Measurements from ENCODE around the gene PNRC1.

- no peak for TF ChIP-seq CTCF (IDR thresholded peaks at IDR 0.05)
- no peak for TF ChIP-seq EZH2phosphoT487 (IDR thresholded peaks at IDR 0.05)
Observed at GRCh38 chr6:89063881-89064280, 16.7 kb upstream of the PNRC1 start.
